K562 (cell line): ENCODE measurements around the gene POLR3C. TPM values are rescaled to one million over a fixed set of nuclear protein-coding genes. Genes with fewer than 3 reads are reported as not detected.

Experiments
- ATAC-seq: fragments of 200-7000 bp; cut with Tn5 transposase; 3 replicates; pipeline ENCODE4 v1.9.1; 2020; ENCODE audit warnings: moderate library complexity
- BruUV-seq: library from RNA; stranded (reverse); fragments of 400-500 nt; replicated peaks from 2 replicates; lab custom pipeline; 2021; lab: Mats Ljungman, UMichigan
- CTCF ChIA-PET: fragments of 300-600 bp; formaldehyde crosslinking; extraction: SDS; loops from one replicate; lab custom pipeline; 2021; ENCODE audit warnings: low intra/inter-chr PET ratio; lab: Yijun Ruan, JAX
- POLR2A ChIA-PET: fragments of 300-600, 350-650 bp; sonication (Branson Sonifier 250); formaldehyde crosslinking; extraction: SDS; loops from one replicate; lab custom pipeline; 2021; ENCODE audit warnings: antibody characterized with exemption, inconsistent platforms; lab: Yijun Ruan, JAX
- DNase-seq, 4 experiments: peaks; one replicate each; pipeline versions ENCODE4 v3.0.0 to v3.0.0-alpha.2; 2011 to 2018; ENCODE audit warnings: low spot score in 3 of 4, mixed read lengths in 3 of 4; ENCODE audit errors: extremely low read depth in 1 of 4
- FAIRE-seq: peaks from 2 replicates; lab custom pipeline; 2011; peaks lifted over from hg19 to GRCh38; lab: Jason Lieb, UNC
- H2AFZ ChIP-seq: 2 replicates; pipeline ENCODE4 v1.6.0; 2011; ENCODE audit warnings: low read depth, low read length, control low read depth, inconsistent platforms
- H3K27ac ChIP-seq: fragments of 200-600 bp; 3 replicates; pipeline ENCODE4 v1.8.0; 2011; ENCODE audit warnings: low read depth, mild to moderate bottlenecking, control low read depth, inconsistent platforms, low read length, moderate library complexity, mixed read lengths; ENCODE audit errors: extremely low read depth
- H3K27me3 ChIP-seq, 2 experiments: fragments of 300-600 bp in 1 of 2; 2 replicates in 1 of 2; 3 replicates in 1 of 2; pipeline versions ENCODE4 v1.6.0 to v1.8.0; 2011; ENCODE audit warnings: inconsistent platforms in 2 of 2, low read length in 2 of 2, mild to moderate bottlenecking in 1 of 2, mixed read lengths in 1 of 2, moderate library complexity in 1 of 2; ENCODE audit not compliant: control insufficient read depth in 2 of 2, insufficient read depth in 2 of 2
- H3K36me3 ChIP-seq: fragments of 300-600 bp; 3 replicates; pipeline ENCODE4 v1.8.0; 2011; ENCODE audit warnings: mild to moderate bottlenecking, low read length, inconsistent platforms; ENCODE audit not compliant: control insufficient read depth, insufficient read depth
- H3K4me1 ChIP-seq, 2 experiments: fragments of 200-600 bp in 1 of 2; replicated peaks in 1 of 2; 2 replicates in 1 of 2; 3 replicates in 1 of 2; pipeline versions ENCODE4 v1.5.1 to v1.8.0; 2011; ENCODE audit warnings: inconsistent platforms in 2 of 2, low read length in 2 of 2, mild to moderate bottlenecking in 1 of 2, mixed read lengths in 1 of 2, moderate library complexity in 1 of 2; ENCODE audit not compliant: control insufficient read depth in 2 of 2, insufficient read depth in 2 of 2
- H3K4me2 ChIP-seq: 2 replicates; pipeline ENCODE4 v1.6.1; 2011; ENCODE audit warnings: low read length, control low read depth, inconsistent platforms, mixed read lengths; ENCODE audit not compliant: insufficient read depth
- H3K4me3 ChIP-seq: fragments of 200-600 bp; sonication (generic), shearing (Covaris generic); 2 replicates; pipeline ENCODE4 v1.5.1; 2016; ENCODE audit warnings: control low read depth, inconsistent platforms
- H3K79me2 ChIP-seq: fragments of 200-600 bp; 3 replicates; pipeline ENCODE4 v1.8.0; 2011; ENCODE audit warnings: low read length, inconsistent platforms; ENCODE audit not compliant: control insufficient read depth, insufficient read depth
- H3K9ac ChIP-seq, 2 experiments: 2 replicates each; pipeline versions ENCODE4 v1.6.0 to v1.6.1; 2011; ENCODE audit warnings: low read depth in 2 of 2, low read length in 2 of 2, control low read depth in 1 of 2, inconsistent platforms in 1 of 2, mild to moderate bottlenecking in 1 of 2, mixed read lengths in 1 of 2; ENCODE audit not compliant: insufficient read depth in 1 of 2
- H3K9me1 ChIP-seq: one replicate; pipeline ENCODE4 v1.6.0; 2011; ENCODE audit warnings: inconsistent platforms, mild to moderate bottlenecking, low read length, moderate library complexity; ENCODE audit not compliant: control insufficient read depth, insufficient read depth
- H3K9me3 ChIP-seq: replicated peaks from 2 replicates; pipeline ENCODE4 v1.5.1; 2011; ENCODE audit warnings: low read depth, low read length, inconsistent platforms; ENCODE audit not compliant: control insufficient read depth, insufficient read depth
- H4K20me1 ChIP-seq: replicated peaks from 2 replicates; pipeline ENCODE4 v1.6.1; 2011; ENCODE audit warnings: low read length, inconsistent platforms, mixed read lengths; ENCODE audit not compliant: control insufficient read depth, insufficient read depth
- GABPB1 ChIP-seq: sonication (generic); formaldehyde crosslinking; IDR thresholded peaks from 2 replicates; pipeline ENCODE4 v1.8.0; 2022; ENCODE audit warnings: mild to moderate bottlenecking, missing genetic modification reagents
- TGIF2 ChIP-seq: sonication (generic); formaldehyde crosslinking; IDR thresholded peaks from 2 replicates; pipeline ENCODE4 v1.8.1; 2022; ENCODE audit warnings: mild to moderate bottlenecking, missing genetic modification reagents, moderate library complexity
- WGBS: fragments of 100-300 bp; shearing (Covaris generic); methylation state at CpG from one replicate; pipeline ENCODE4 v1.1.6; 2016; ENCODE audit warnings: low coverage, mixed read lengths; ENCODE audit not compliant: insufficient coverage; ENCODE audit errors: missing lambda C conversion rate; 5-methylcytosine and 5-hydroxymethylcytosine counted together
- in situ Hi-C: fragments of 300-500 bp; cut with MboI; formaldehyde crosslinking; loops from 4 replicates; pipeline ENCODE4 v1.15.0; 2018; ENCODE audit warnings: inconsistent platforms, mixed read lengths
- intact Hi-C: fragments of 100-400 bp; cut with micrococcal nuclease; formaldehyde crosslinking; loops from 2 replicates; pipeline ENCODE4 v1.14.2; 2022
- polyA plus RNA-seq, 8 experiments: library from polyadenylated mRNA; depleted of rRNA in 4 of 8; stranded (reverse) in 5 of 8; unstranded in 3 of 8; fragments of >200 nt; fragmentation: Nextera tagmentation in 2 of 8; fragmentation: Illumina TruSeq in 1 of 8; extraction: Ambion mirVana in 2 of 8; extraction: Trizol in 1 of 8; gene quantifications; 2 replicates each; pipeline versions ENCODE4 v1.2.1 to v1.2.3, GENCODE V29; 2011 to 2014; ENCODE audit warnings: inconsistent platforms in 1 of 8, missing spikeins in 1 of 8
- total RNA-seq, 7 experiments: library from RNA; depleted of rRNA in 6 of 7; stranded (reverse); fragments of >200 nt in 6 of 7; fragmentation: Illumina TruSeq in 2 of 7; extraction: Trizol in 2 of 7; gene quantifications; 2 replicates each; pipeline versions ENCODE4 v1.2.1 to v1.2.3, GENCODE V29; 2011 to 2021; ENCODE audit warnings: low replicate concordance in 1 of 7
- TF ChIP-seq, protein P1 (sequence below), 3 experiments: fragments of 200-800 bp in 1 of 3; sonication (Bioruptor generic) in 1 of 3; sonication (generic) in 1 of 3; formaldehyde crosslinking in 1 of 3; IDR thresholded peaks; 2 replicates each; pipeline versions ENCODE4 v1.6.1 to v1.8.0; 2016 to 2022; ENCODE audit warnings: mild to moderate bottlenecking in 2 of 3, missing compliant biosample characterization in 2 of 3, missing genetic modification characterization in 2 of 3, missing genetic modification reagents in 1 of 3

POLR3C gene
- total and polyA plus RNA-seq, 9 of the 15 experiments (the other 6 are each of a cell fraction or from before 2014, with no cell fraction given): 19.7 to 64.1 (median 45.2) TPM

DNA sequence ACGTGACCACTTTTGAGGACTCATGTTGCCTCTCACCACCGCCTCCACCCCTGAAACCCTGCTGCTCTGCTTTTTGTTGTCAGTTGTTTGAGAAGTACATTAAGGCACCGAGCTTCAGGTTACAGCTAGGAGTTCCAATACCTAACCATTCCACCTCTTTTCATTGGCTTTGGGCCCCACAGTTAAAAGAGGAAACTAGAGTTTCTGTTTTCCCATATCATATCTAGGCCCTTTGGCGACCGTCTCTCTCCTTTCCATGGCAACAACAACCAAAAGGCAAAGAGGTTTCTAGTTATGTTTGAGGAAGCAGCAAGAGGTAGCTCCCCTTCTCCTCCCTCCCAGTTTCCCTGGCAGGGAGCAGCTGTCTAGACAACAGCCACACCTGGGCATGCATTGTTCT, 55.8 kb downstream of the POLR3C start (continued):
- TF ChIP-seq, protein P1, sequence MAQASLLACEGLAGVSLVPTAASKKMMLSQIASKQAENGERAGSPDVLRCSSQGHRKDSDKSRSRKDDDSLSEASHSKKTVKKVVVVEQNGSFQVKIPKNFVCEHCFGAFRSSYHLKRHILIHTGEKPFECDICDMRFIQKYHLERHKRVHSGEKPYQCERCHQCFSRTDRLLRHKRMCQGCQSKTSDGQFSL (CRISPR knock-in tag; IDR thresholded peaks at IDR 0.05): no peak
- TF ChIP-seq, protein P1 (tag; IDR thresholded peaks at IDR 0.05): no peak

GRCh38 chr1:145884675-145885074, 60.7 kb downstream of the POLR3C start:
- Histone ChIP-seq H4K20me1 (no peaks in the 10 kb centered on the region), H3K36me3 (no peaks in the 10 kb centered on the region), H3K9me3 (no peaks in the 10 kb centered on the region), H3K27ac (no peak overlapping the region)
- CTCF ChIA-PET: no interaction called here
- BruUV-seq: no TSS peak
- no peak for DNase-seq
- TF ChIP-seq TGIF2 (CRISPR knock-in tag): no peak
- no peak for TF ChIP-seq GABPB1 (CRISPR knock-in tag)
- TF ChIP-seq, all 486 proteins: peak for 0
- Histone ChIP-seq H3K4me2 (no peak overlapping the region), H3K4me3 (no peak overlapping the region), H3K9me1 (no peaks in the 10 kb centered on the region), H3K79me2 (no peaks in the 10 kb centered on the region), H3K4me1 (peaks cover 10 to 17% of the 10 kb centered on the region in 2 experiments), H3K27me3 (peaks cover 7 to 10% of the 10 kb centered on the region in 2 experiments; a peak in 4 of 5 replicates), H3K9ac (no peak overlapping the region; a peak in 1 of 4 replicates), H2AFZ (no peak overlapping the region)
- in situ Hi-C loops: no loop called here
- no peak for FAIRE-seq
- intact Hi-C loops: no loop called here
- POLR2A ChIA-PET: interaction anchor here (1.4 kb wide), 1 partner anchor 26 kb away, joined by 4 read pairs; the partner anchor contains the start of gene PIAS3
- ATAC-seq: no peak
- WGBS: 0% methylated on average over 1 of the region's 1 CpG
